ES-I3 (cell line): ENCODE data around the gene ID1.
"Not testable (repeated sequence)": the region's sequence is repeated elsewhere in the genome, so short reads cannot be mapped to it uniquely, and the experiment has no call there.

Source experiments
- H3K36me3 ChIP-seq: 2 replicates; pipeline ENCODE4 v1.6.1; 2013; ENCODE audit warnings: mild to moderate bottlenecking, low read length, control low read depth, moderate library complexity; ENCODE audit not compliant: insufficient read depth
- H3K4me1 ChIP-seq: 2 replicates; pipeline ENCODE4 v1.6.1; 2013; ENCODE audit warnings: mild to moderate bottlenecking, control low read depth, low read length; ENCODE audit not compliant: insufficient read depth
- H3K9ac ChIP-seq: 2 replicates; pipeline ENCODE4 v1.6.1; 2013; ENCODE audit warnings: low read depth, mild to moderate bottlenecking, low read length, moderate library complexity
- H3K9me3 ChIP-seq: 2 replicates; pipeline ENCODE4 v1.6.1; 2013; ENCODE audit warnings: mild to moderate bottlenecking, low read length, moderate library complexity; ENCODE audit not compliant: control insufficient read depth, insufficient read depth

Gene ID1

DNA sequence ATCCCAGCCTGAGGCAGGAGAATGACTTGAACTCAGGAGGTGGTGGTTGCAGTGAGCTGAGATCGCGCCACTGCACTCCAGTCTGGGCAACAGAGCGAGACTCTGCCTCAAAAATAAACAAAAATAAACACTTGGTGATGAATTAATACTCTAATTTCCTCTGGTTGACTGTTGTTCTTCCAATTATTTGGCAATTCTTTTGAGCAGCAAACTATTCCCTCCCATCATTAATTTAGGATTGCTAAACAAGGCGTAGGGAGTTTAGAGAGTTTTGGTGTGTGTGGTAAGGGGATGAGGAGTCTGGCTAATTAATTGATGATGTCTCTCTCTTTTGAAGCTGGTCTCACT, 2.7 kb upstream of the ID1 start:
- Histone ChIP-seq H3K9me3 (no peaks in the 10 kb centered on the region), H3K9ac (no peak overlapping the region), H3K4me1 (peaks cover 12% of the 10 kb centered on the region), H3K36me3 (no peaks in the 10 kb centered on the region)

DNA sequence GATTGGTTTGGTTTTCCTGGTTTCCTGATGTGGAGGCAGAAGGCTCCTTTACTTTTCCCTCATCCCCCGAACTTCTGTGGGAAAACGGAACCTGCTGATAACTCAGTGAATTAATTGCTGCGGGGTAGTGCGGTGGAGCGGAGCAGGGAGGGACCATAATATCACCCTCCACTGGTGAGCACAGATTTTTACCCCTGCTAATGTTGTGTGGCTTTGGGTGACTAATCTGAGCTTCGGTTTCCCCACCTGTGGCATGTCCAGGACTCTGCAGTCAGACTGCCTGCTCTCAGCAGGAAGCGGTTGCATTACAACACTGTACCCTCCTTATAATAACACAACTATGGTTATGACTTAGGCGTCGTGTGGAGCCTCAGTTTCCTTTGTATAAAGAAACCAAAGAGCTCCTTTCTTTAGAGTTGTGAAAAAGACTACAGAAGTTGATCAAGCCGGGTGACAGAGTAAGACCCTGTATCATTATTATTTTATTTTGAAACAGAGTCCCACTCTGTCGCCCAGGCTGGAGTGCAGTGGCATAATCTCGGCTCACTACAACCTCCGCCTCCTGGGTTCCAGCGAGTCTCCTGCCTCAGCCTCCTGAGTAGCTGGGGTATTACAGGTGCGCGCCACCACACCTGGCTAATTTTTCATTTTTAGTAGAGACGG, 2.2 kb upstream of the ID1 start:
- Histone ChIP-seq H3K36me3 (no peaks in the 10 kb centered on the region), H3K9ac (no peak overlapping the region), H3K9me3 (no peaks in the 10 kb centered on the region), H3K4me1 (peaks cover 17% of the 10 kb centered on the region)

DNA sequence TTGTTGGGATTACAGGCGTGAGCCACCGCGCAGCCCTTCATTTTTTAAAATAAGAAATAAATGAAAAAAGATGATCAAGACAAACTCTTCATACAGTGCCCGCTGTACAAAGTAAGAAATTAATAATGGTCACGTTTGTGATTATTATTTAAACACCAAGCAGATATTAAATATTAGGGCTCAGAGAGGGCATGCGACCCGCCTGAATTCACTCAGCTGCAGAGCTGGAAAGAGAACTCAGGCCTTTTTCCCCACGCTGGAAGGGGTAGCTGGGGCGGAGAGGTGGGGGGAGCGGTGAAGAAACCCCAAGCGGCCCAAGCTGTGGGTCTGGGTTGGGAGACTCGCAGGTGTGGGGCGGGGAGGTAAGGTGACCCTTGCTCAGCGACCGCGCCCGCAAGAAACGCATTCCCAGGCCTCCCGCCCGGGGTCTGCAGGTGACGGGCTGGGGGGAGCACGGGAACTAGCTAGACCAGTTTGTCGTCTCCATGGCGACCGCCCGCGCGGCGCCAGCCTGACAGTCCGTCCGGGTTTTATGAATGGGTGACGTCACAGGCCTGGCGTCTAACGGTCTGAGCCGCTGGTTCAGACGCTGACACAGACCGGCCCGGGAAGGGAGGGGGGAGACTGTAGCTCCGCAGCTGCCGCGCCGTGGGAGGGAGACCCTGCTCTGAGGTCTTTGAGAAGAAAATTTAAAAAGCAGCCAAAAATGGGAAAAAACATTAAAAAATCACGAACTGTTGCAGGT, 1.1 kb upstream of the ID1 start:
- Histone ChIP-seq H3K4me1 (peaks cover 24% of the 10 kb centered on the region), H3K9ac (peak overlapping the region; percentile 97; the same call in 1 of the 2 replicates), H3K36me3 (no peaks in the 10 kb centered on the region)

DNA sequence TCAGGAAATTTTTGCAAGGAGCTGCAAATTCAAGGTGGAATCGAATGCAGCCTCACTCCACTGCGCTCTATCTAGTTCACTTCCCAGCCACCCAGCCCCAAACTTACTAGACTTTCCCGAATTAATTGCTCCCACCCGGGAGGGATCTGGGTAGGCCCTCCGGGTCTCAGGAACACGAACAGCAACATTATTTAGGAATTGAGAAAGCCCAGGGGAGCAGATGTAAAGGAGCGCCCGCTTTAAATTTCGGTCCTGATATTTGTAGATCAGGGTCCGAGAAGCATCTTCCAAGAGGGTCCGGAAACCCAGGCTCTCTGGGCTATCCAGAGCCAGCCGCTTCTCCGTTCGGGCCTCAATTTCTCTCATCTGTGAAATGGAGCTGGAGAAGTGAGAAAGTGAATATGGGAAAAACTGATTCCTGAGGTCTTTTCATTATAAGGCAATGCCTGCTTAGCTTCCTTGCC, 490 bp upstream of the ID1 start:
- Histone ChIP-seq H3K9ac (peak overlapping the region; percentile 97), H3K4me1 (peaks cover 26% of the 10 kb centered on the region), H3K9me3 (no peaks in the 10 kb centered on the region), H3K36me3 (no peaks in the 10 kb centered on the region)

More for the DNA sequence above, 1.1 kb upstream of the ID1 start:
- no peaks in the 10 kb centered on the region for H3K9me3 ChIP-seq

DNA sequence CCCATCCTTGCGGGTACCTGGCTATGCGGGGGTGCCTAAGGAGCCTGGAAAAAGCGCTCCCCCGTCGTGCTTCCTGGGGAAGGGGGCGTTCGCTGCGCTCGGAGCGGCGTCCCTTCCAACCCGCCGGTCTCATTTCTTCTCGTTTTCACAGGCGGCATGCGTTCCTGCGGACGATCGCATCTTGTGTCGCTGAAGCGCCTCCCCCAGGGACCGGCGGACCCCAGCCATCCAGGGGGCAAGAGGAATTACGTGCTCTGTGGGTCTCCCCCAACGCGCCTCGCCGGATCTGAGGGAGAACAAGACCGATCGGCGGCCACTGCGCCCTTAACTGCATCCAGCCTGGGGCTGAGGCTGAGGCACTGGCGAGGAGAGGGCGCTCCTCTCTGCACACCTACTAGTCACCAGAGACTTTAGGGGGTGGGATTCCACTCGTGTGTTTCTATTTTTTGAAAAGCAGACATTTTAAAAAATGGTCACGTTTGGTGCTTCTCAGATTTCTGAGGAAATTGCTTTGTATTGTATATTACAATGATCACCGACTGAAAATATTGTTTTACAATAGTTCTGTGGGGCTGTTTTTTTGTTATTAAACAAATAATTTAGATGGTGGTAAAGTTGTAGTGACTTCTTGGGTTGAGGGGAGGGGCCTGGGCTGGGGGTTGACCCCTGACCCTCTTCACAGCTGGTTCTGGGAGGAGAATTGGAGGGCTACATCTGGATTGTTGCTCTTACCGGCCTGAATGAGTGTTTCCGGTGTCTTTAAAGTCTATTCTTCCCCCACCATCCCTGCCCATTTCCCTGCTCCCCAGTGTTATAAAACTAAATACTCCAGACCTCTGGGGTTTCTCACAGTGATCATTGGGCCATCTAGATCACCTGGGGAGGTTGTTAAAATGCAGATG, 1.1 kb downstream of the ID1 start:
- Histone ChIP-seq H3K9ac (peak overlapping the region; percentile 97), H3K36me3 (no peaks in the 10 kb centered on the region), H3K9me3 (no peaks in the 10 kb centered on the region), H3K4me1 (peaks cover 32% of the 10 kb centered on the region)

DNA sequence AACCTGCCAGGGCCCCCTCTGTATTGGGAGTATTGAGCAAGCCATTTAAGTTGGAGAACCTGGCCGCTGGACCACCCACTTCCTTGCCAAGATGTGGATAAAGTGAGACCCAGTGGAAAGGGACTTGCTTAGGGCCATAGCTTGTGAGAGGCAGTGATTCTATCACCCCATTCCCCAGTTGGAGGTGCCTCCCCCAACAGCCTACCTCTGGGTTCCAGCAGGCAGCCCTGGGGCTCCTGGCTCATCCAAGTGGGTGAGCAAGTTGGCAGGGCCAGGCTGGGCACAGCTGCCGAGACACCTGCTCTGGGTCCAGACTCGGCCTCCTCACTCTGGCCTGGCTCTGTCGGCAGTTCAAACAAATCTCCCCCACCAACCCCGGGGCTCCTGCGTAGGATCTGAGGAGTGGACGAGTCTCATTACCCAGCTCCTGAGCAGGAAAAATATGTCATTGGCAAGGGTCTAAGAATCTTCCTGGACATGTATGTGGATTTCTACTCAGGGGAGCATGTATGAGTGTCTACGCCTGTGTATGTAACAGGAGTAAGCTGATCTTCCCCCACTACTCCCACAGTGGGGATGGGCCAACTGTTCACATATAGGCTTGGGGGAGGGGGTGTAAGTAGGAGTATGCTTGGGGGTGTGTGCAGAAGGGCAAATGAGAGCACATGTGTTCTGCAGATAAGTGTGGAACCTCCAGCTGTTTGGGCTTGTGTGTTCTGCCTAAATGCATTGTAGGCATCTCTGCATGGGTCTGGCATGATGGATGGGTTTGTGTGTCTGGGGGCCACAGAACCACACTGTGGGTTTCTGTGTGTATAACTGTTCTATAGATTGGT, 1.9 kb downstream of the ID1 start:
- H3K9me3 ChIP-seq = no peaks in the 10 kb centered on the region
- H3K36me3 ChIP-seq = no peaks in the 10 kb centered on the region
- peak overlapping the region; percentile 97 for H3K9ac ChIP-seq
- H3K4me1 ChIP-seq = peaks cover 38% of the 10 kb centered on the region

DNA sequence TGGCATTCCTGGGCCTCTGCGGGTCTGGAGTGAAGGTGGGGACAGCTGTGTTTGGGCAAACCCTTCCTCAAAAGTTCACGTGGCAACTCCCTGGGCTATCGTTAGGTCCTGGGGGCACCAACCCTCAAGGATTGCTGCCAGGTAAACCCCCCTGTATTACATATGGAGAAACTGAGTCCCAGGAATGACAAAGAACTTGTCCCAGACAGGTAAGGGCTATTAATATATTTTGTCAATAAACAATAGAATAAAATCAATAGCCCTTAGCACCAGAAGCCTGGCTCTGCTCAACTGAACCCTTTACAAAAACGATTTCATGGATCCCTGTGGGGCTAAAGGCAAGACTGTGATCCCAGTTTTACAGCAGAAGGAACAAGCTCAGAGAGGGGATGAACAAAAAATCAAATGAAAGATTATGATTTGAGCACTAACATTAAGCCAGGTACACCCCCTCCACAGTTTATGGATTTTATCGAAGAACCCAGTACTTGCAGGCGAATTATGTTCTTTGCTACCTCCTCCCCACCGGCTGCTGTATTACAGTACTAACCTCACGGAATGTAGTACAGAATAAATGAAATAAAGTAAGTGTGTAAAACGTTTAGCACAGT, 2.7 kb downstream of the ID1 start:
- Histone ChIP-seq H3K4me1 (peaks cover 34% of the 10 kb centered on the region), H3K9ac (peak overlapping the region; percentile 97; the same call in 1 of the 2 replicates), H3K9me3 (no peaks in the 10 kb centered on the region), H3K36me3 (no peaks in the 10 kb centered on the region)

DNA sequence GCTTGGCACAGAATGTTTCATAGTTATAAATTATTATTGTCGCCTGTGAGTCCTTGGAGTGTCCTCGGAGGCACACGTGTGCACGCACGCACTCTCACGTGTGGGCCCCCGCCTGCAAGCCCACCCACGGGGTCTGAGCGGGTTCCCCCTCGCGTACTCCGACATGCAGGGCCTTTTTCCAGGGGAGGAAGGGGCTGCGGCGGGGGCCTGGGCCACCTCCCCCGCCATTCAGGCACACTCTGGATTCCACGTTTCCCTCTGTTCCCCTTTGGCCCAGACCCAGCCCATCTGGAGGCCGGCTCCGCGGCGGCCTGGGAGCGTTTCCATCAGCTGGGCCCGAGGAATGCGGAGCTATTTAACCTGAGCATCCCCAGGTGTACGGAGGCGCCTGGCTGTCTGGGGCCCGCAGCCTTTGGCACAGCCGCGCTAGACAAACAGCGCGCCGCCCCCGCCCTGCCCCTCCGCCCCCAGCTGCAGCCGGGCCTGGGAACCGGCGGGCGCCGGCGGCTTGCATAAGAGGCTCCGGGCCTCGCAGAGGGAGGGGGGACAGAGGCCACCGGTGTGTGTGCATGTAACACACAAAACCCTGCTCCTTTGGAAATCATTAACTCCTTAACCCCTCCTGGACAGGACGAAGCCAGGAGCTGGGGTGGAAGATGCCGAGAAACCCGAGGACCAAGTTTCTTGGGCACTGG, 3.3 kb downstream of the ID1 start:
- H3K4me1 ChIP-seq = peaks cover 32% of the 10 kb centered on the region
- no peaks in the 10 kb centered on the region for H3K9me3 ChIP-seq
- no peaks in the 10 kb centered on the region for H3K36me3 ChIP-seq
- H3K9ac ChIP-seq = peak overlapping the region; percentile 97; the same call in 1 of the 2 replicates

DNA sequence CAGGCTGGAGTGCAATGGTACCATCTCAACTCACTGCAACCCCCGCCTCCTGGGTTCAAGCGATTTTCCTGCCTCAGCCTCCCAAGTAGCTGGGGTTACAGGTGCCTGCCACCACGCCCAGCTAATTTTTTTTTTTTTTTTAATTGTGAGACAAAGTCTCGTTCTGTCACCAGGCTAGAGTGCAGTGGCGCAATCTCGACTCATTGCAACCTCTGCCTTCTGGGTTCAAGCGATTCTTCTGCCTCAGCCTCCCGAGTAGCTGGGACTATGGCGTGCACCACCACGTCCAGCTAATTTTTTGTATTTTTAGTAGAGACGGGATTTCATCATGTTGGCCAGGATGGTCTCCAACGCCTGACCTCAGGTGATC, 7.2 kb downstream of the ID1 start:
- peaks cover 28% of the 10 kb centered on the region for H3K4me1 ChIP-seq
- H3K36me3 ChIP-seq, H3K9ac ChIP-seq, H3K9me3 ChIP-seq: not testable (repeated sequence)

DNA sequence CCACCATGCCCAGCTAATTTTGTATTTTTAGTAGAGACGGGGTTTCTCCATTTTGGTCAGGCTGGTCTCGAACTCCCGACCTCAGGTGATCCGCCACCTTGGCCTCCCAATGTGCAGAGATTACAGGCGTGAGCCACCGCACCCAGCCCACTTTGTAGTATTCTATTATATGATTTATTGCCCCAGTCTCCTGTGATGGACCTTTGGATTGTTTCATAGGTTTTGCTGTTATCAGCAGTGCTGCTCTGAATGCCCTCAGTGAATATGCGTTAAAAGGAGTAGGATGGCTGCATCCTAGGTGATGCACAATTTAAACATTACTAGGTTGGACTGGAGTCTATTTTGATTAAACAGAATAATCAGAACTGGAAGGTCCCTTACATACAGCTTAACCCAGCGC, 10.3 kb downstream of the ID1 start:
- H3K36me3 ChIP-seq = no peaks in the 10 kb centered on the region
- no peak overlapping the region for H3K9ac ChIP-seq
- no peaks in the 10 kb centered on the region for H3K9me3 ChIP-seq
- H3K4me1 ChIP-seq = peaks cover 12% of the 10 kb centered on the region

DNA sequence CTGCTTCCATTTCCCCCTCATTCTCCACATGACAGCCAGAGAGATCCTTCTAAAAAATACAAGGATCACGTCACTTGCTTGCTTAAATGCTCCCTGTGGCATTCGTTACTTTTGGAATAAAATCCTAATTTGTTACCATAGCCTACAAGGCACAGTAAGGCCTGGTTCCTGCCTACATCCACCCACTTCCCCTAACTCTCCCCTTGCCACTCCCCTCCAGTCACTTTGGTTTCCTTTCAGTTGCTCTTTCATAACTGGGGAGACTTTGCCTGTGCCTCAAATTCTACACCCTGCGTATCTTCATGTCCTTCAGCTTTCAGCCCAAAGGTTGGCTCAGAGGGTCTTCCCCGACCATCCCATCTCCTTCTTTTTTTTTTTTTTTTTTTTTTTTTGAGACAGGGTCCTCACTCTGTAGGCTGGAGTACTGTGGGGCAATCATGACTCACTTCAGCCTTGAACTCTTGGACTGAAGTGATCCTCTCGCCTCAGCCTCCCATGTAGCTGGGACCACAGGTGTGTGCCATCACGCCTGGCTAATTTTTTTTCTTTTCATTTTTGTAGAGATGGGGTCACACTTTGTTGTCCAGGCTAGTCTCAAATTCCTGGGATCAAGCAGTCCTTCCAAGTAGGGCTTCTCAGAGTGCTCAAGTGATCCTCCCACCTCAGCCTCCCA, 12.5 kb downstream of the ID1 start:
- H3K4me1 ChIP-seq = no peaks in the 10 kb centered on the region
- no peaks in the 10 kb centered on the region for H3K9me3 ChIP-seq
- H3K9ac ChIP-seq = no peak overlapping the region
- H3K36me3 ChIP-seq = no peaks in the 10 kb centered on the region

DNA sequence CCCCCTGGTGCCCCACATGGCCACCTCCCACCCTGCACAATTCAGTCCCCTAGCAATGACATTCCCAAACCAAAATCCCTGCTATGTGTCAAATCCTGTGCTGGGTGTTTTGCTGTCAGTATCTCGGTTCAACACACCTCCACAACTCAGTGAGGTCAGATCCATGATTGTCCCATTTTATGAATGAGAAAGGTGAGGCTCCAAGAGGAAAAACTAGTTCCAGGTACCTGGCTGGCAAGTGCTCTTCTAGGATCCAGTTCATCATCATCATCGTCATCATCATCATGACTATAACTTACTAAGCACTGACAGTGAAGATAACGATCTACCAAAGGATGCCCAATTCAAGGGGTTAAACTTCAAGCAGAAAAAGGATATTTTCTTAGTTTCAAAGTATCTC, 15.2 kb downstream of the ID1 start:
- Histone ChIP-seq H3K36me3 (no peaks in the 10 kb centered on the region), H3K9ac (no peak overlapping the region), H3K4me1 (no peaks in the 10 kb centered on the region), H3K9me3 (no peaks in the 10 kb centered on the region)

DNA sequence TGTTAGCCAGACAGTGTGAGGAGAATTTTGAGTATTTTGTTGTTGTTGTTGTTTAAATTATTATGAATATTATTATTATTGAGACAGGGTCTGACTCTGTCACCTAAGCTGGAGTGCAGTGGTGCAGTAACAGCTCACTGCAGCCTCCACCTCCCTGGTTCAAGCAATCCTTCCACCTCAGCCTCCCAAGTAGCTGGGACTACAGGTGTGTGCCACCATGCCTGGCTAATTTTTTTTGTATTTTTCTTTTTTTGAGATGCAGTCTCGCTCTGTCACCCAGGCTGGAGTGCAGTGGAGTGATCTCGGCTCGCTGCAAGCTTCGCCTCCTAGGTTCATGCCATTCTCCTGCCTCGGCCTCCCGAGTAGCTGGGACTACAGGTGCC, 18.0 kb downstream of the ID1 start:
- not testable (repeated sequence) for H3K36me3 ChIP-seq, H3K4me1 ChIP-seq, H3K9me3 ChIP-seq, H3K9ac ChIP-seq
